Measurements from ENCODE around the gene PRDM15.

GRCh38 chr21:41881051-41881450 is 1.9 kb upstream of the PRDM15 start:
- TF ChIP-seq CTCF (IDR thresholded peaks at IDR 0.05 in 8 of 11, conservative IDR thresholded peaks at IDR 0.05 in 3 of 11) (no peak), POLR2A (IDR thresholded peaks at IDR 0.05) (no peak)
